Hepatocyte (in vitro differentiated cells): ENCODE results near the gene SMOC1. TPM values are rescaled to one million over a fixed set of nuclear protein-coding genes. Genes with fewer than 3 reads are reported as not detected.

Experiments used
- DNase-seq: peaks from one replicate; pipeline ENCODE4 v3.0.0-alpha.2; 2016; ENCODE audit warnings: low spot score
- H2AFZ ChIP-seq: fragments of 200-600 bp; sonication (generic); 2 replicates; pipeline ENCODE4 v1.6.0; 2016; ENCODE audit warnings: antibody characterized with exemption, mild to moderate bottlenecking
- H3K27ac ChIP-seq: fragments of 200-600 bp; sonication (generic); 2 replicates; pipeline ENCODE4 v1.5.1; 2016; ENCODE audit warnings: mild to moderate bottlenecking
- H3K27me3 ChIP-seq: fragments of 200-600 bp; sonication (generic); 2 replicates; pipeline ENCODE4 v1.6.1; 2016
- H3K36me3 ChIP-seq: fragments of 200-600 bp; sonication (generic); replicated peaks from 2 replicates; pipeline ENCODE4 v1.5.1; 2016; ENCODE audit warnings: low read depth; ENCODE audit not compliant: insufficient read depth
- H3K4me1 ChIP-seq: fragments of 200-600 bp; sonication (generic); 2 replicates; pipeline ENCODE4 v1.5.1; 2016; ENCODE audit warnings: mild to moderate bottlenecking, moderate library complexity; ENCODE audit not compliant: insufficient read depth
- H3K4me2 ChIP-seq: fragments of 200-600 bp; sonication (generic); 2 replicates; pipeline ENCODE4 v1.6.0; 2016
- H3K4me3 ChIP-seq: fragments of 200-600 bp; sonication (generic); 2 replicates; pipeline ENCODE4 v1.5.1; 2016; ENCODE audit warnings: mild to moderate bottlenecking
- H3K79me2 ChIP-seq: fragments of 200-600 bp; sonication (generic); 2 replicates; pipeline ENCODE4 v1.6.0; 2017; ENCODE audit warnings: mild to moderate bottlenecking
- H3K9me2 ChIP-seq: fragments of 200-600 bp; sonication (generic); replicated peaks from 2 replicates; pipeline ENCODE4 v1.6.0; 2017; ENCODE audit warnings: mild to moderate bottlenecking; ENCODE audit not compliant: insufficient read depth
- H3K9me3 ChIP-seq: fragments of 200-600 bp; sonication (generic); 2 replicates; pipeline ENCODE4 v1.5.1; 2016; ENCODE audit warnings: low read depth, mild to moderate bottlenecking
- H4K20me1 ChIP-seq: fragments of 200-600 bp; sonication (generic); 2 replicates; pipeline ENCODE4 v1.6.0; 2016; ENCODE audit warnings: mild to moderate bottlenecking; ENCODE audit not compliant: insufficient read depth, poor library complexity, severe bottlenecking
- CTCF ChIP-seq: fragments of 200-600 bp; sonication (generic); IDR thresholded peaks from 2 replicates; pipeline ENCODE4 v1.5.1; 2016; ENCODE audit warnings: antibody characterized with exemption, mild to moderate bottlenecking; ENCODE audit not compliant: poor library complexity
- EZH2 ChIP-seq: fragments of 200-600 bp; sonication (generic); IDR thresholded peaks from 2 replicates; pipeline ENCODE4 v1.6.1; 2016; ENCODE audit warnings: antibody characterized with exemption, mild to moderate bottlenecking, borderline replicate concordance
- EZH2phosphoT487 ChIP-seq: fragments of 200-600 bp; sonication (generic); IDR thresholded peaks from one replicate; pipeline ENCODE4 v1.6.1; 2018; ENCODE audit warnings: antibody characterized with exemption, mild to moderate bottlenecking, low read depth, moderate library complexity; ENCODE audit not compliant: unreplicated experiment, severe bottlenecking
- WGBS: methylation state at CpG from one replicate; pipeline ENCODE4 v1.1.6; 2016; ENCODE audit warnings: low lambda C conversion rate; ENCODE audit errors: missing lambda C conversion rate; 5-methylcytosine and 5-hydroxymethylcytosine counted together
- polyA plus RNA-seq: library from polyadenylated mRNA; unstranded; fragments of >200 nt; fragmentation: Nextera tagmentation; extraction: Ambion mirVana; gene quantifications from 2 replicates; pipeline ENCODE4 v1.2.1, GENCODE V29; 2016
- total RNA-seq: library from RNA; depleted of rRNA; stranded (reverse); fragments of >200 nt; gene quantifications from 2 replicates; pipeline ENCODE4 v1.2.3, GENCODE V29; 2014

SMOC1 gene
- total and polyA plus RNA-seq, 2 experiments from 2014 or later = 2.1 to 6.2 TPM

DNA sequence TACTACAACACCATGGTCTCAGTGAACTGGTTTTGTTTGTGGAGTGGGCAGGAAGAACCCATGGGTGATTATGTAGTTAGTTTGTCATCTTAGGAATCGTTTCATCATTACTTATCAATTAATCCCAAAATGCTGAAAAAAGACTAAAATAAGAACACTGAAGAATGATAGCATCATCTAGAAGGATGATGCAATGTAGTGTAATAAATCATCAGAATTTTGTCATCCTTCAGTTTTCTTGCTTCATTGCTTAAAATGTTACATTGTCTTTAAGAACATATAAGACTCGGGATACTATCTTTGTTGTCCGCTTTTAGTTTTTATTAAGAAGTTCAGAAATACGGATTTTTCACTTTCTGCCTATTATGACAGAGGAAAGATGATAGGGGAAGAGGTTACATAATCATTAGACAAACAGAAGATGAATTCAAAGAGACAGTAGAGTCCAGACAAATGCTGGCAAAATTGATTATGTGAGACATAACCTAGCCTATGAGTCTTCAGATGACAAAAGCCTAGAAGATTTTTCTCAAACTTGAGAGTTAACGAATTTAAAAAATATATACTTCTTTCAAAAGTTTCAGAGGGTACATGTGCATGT, 10.8 kb upstream of the SMOC1 start:
- Histone ChIP-seq H3K4me1 (no peaks in the 10 kb centered on the region), H3K27me3 (no peaks in the 10 kb centered on the region), H4K20me1 (no peaks in the 10 kb centered on the region), H3K79me2 (no peaks in the 10 kb centered on the region), H2AFZ (no peak overlapping the region), H3K9me3 (no peaks in the 10 kb centered on the region), H3K4me2 (no peak overlapping the region), H3K9me2 (no peaks in the 10 kb centered on the region), H3K27ac (no peak overlapping the region), H3K4me3 (no peak overlapping the region), H3K36me3 (no peaks in the 10 kb centered on the region)
- no peak for DNase-seq
- WGBS = 78% methylated on average over 5 of the region's 5 CpGs
- TF ChIP-seq CTCF (no peak), EZH2 (no peak), EZH2phosphoT487 (no peak)

DNA sequence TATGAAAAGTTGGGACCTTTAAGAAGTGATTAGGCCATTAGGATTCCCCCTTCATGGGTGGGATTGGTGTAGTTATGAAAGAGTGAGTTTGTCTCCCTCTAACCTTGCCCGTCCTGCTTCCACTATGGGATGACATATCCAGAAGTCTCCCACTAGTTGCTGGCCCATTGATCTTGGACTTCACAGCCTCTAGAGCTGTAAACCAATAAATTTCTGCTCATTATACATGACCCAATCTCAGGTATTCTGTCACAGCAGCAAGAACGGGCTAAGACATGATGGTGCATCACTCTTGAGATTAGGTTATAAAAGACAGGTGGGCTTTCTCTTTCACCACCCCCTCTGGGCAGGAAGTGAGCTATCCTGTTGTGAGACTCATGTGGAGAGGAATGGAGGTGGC, 8.6 kb upstream of the SMOC1 start:
- H3K4me1 ChIP-seq = no peaks in the 10 kb centered on the region
- H3K9me2 ChIP-seq = no peaks in the 10 kb centered on the region
- H3K9me3 ChIP-seq = no peaks in the 10 kb centered on the region
- H3K4me3 ChIP-seq = no peak overlapping the region
- no peaks in the 10 kb centered on the region for H4K20me1 ChIP-seq
- no peak for DNase-seq
- no peak for TF ChIP-seq EZH2phosphoT487
- TF ChIP-seq CTCF = no peak
- TF ChIP-seq EZH2 = no peak
- WGBS = 93% methylated on average over 2 of the region's 2 CpGs
- H3K36me3 ChIP-seq = no peaks in the 10 kb centered on the region
- H3K27me3 ChIP-seq = no peaks in the 10 kb centered on the region
- H3K79me2 ChIP-seq = no peaks in the 10 kb centered on the region
- H3K4me2 ChIP-seq = no peak overlapping the region
- H3K27ac ChIP-seq = no peak overlapping the region
- no peak overlapping the region for H2AFZ ChIP-seq

DNA sequence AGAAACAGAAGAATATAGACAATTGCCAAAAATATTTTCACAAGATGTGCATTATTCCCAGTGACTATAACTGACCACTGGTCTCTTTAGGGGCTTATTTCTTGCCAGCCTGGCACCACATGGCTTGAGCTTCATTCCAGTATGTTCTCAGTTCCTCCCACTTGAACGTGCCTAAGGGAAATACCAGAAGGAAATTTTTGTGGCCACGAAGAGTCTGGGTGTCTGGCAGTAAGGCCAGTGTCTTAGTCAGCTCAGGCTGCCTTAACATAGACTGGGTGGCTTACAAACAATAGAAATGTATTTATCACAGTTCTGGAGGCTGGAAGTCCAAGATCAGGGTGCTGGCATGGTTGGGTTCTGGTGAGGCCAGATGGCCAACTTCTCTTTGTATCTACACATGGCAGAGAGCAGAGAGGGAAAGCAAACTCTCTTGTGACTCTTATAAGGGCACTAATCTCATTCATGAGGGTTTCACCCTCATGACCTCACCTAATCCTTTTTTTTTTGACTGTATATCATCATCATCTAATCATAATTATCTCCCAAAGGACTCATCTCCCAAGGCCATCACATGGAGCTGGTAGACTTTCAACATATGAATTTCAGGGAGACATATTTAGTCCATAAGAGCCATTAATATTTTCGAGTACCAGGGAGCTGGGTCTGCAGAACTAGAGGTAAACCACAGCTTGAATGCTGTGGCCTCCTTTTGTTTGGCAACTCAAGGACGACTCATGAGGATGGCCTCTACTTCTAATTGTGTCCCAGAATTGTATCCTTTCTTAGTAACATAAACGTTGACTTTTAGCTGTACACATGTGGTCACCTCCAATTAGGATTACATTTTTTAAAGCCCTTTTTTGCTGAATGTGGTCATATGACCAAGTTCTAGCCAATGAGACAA, 5.1 kb upstream of the SMOC1 start:
- Histone ChIP-seq H3K4me1 (no peaks in the 10 kb centered on the region), H3K9me2 (no peaks in the 10 kb centered on the region), H3K9me3 (no peaks in the 10 kb centered on the region), H3K27me3 (peaks cover 9% of the 10 kb centered on the region), H2AFZ (no peak overlapping the region), H3K36me3 (no peaks in the 10 kb centered on the region), H3K79me2 (no peaks in the 10 kb centered on the region), H4K20me1 (no peaks in the 10 kb centered on the region), H3K27ac (no peak overlapping the region), H3K4me2 (no peak overlapping the region), H3K4me3 (no peak overlapping the region)
- DNase-seq = no peak
- WGBS = 70% methylated on average over 5 of the region's 5 CpGs
- TF ChIP-seq EZH2phosphoT487 = no peak
- TF ChIP-seq CTCF = no peak
- TF ChIP-seq EZH2 = no peak
